Smooth muscle cell (in vitro differentiated cells): ENCODE data around the gene SSTR5. TPM values are rescaled to one million over a fixed set of nuclear protein-coding genes. Genes with fewer than 3 reads are reported as not detected.
"Not testable (repeated sequence)": the region's sequence is repeated elsewhere in the genome, so short reads cannot be mapped to it uniquely, and the experiment has no call there.

Source experiments
- DNase-seq: peaks from one replicate; lab custom pipeline; 2025; ENCODE audit not compliant: unreplicated experiment; lab: John Stamatoyannopoulos, UW
- H2AFZ ChIP-seq: fragments of 200-600 bp; sonication (generic); 2 replicates; pipeline ENCODE4 v1.6.0; 2016; ENCODE audit warnings: antibody characterized with exemption, low read depth, mild to moderate bottlenecking
- H3F3A ChIP-seq: fragments of 200-600 bp; sonication (generic); 2 replicates; pipeline ENCODE4 v1.6.0; 2017; ENCODE audit warnings: antibody characterized with exemption, low read depth
- H3K27ac ChIP-seq: fragments of 200-600 bp; sonication (generic); 2 replicates; pipeline ENCODE4 v1.5.1; 2016; ENCODE audit warnings: low read depth, mild to moderate bottlenecking
- H3K27me3 ChIP-seq: fragments of 200-600 bp; sonication (generic); 2 replicates; pipeline ENCODE4 v1.6.1; 2016; ENCODE audit warnings: low read depth, mild to moderate bottlenecking
- H3K36me3 ChIP-seq: fragments of 200-600 bp; sonication (generic); 2 replicates; pipeline ENCODE4 v1.5.1; 2016; ENCODE audit warnings: low read depth
- H3K4me1 ChIP-seq: fragments of 200-600 bp; sonication (generic); 2 replicates; pipeline ENCODE4 v1.5.1; 2016; ENCODE audit warnings: low read depth
- H3K4me2 ChIP-seq: fragments of 200-600 bp; sonication (generic); 2 replicates; pipeline ENCODE4 v1.6.0; 2016; ENCODE audit warnings: mild to moderate bottlenecking
- H3K4me3 ChIP-seq: fragments of 200-600 bp; sonication (generic); 2 replicates; pipeline ENCODE4 v1.5.1; 2016; ENCODE audit warnings: mild to moderate bottlenecking
- H3K79me2 ChIP-seq: fragments of 200-600 bp; sonication (generic); 2 replicates; pipeline ENCODE4 v1.6.0; 2016; ENCODE audit warnings: low read depth, mild to moderate bottlenecking
- H3K9ac ChIP-seq: fragments of 200-600 bp; sonication (generic); 2 replicates; pipeline ENCODE4 v1.6.0; 2016; ENCODE audit warnings: low read depth
- H3K9me3 ChIP-seq: fragments of 200-600 bp; sonication (generic); replicated peaks from 2 replicates; pipeline ENCODE4 v1.5.1; 2016; ENCODE audit warnings: low read depth
- H4K20me1 ChIP-seq: fragments of 200-600 bp; sonication (generic); 2 replicates; pipeline ENCODE4 v1.6.0; 2016; ENCODE audit warnings: low read depth
- WGBS: methylation state at CpG from one replicate; pipeline ENCODE4 v1.1.7; 2016; ENCODE audit warnings: low lambda C conversion rate; 5-methylcytosine and 5-hydroxymethylcytosine counted together
- polyA plus RNA-seq: library from polyadenylated mRNA; unstranded; fragments of >200 nt; fragmentation: Nextera tagmentation; extraction: Ambion mirVana; gene quantifications from 2 replicates; pipeline ENCODE4 v1.2.1, GENCODE V29; 2016
- total RNA-seq: library from RNA; depleted of rRNA; stranded (reverse); fragments of >200 nt; gene quantifications from 2 replicates; pipeline ENCODE4 v1.2.3, GENCODE V29; 2014
- TF ChIP-seq, protein P1 (sequence below): fragments of 200-600 bp; sonication (generic); IDR thresholded peaks from 2 replicates; pipeline ENCODE4 v1.5.1; 2017; ENCODE audit warnings: borderline replicate concordance, mild to moderate bottlenecking, antibody characterized with exemption; ENCODE audit not compliant: insufficient read depth, poor library complexity, severe bottlenecking

The SSTR5 gene
- total RNA-seq: not detected in 2 replicates
- polyA plus RNA-seq: not detected in 2 replicates

DNA sequence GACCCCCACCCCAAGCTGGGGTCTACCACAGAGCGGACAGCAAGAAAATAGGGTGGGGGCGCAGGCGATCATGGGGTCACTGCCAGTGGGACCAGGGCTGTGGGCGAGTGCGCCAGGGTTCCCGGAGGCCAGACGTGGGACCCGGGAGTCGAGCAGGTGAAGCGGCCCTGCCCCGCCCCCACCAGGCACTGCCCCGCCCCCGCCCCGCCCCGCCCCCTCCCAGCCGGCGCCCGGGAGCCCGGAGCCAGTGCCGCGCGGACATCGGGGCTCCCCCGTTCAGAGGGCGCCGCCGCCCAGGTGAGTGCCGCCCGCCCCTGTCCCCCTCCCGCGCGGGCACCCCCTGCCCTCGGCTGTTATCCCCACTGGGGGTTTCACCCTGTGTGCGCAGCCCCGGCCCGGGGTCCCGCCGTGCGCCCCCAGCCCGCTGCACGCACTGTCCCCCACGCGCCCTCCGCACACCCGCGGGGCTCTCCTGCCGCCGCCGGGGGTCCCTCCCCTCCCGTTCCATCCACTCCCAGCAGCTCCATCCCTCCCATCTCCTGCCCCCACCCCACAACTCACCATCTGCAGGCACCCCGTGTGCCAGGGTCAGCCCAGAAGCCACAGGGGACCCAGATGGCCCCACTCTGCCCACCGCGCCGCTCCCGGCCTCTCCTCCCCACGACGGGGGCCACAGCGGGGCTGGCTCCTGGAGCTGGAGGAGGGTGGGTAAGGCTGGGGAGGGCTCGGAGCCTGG, at the start of gene SSTR5:
Gene SSTR5 (plus strand): TSS at position 222 of the 736 bp plus-strand sequence. CDS start 6,122 bp downstream, outside the sequence.
- no peak within 1 kb of the TSS for H3K4me2 ChIP-seq
- no peak for DNase-seq
- no peak within 1 kb of the TSS for H2AFZ ChIP-seq
- H3K4me3 ChIP-seq: no peak within 1 kb of the TSS
- no peaks in the 10 kb centered on the region for H3K4me1 ChIP-seq
- H3K79me2 ChIP-seq: no peaks in the 10 kb centered on the region
- WGBS: 38% methylated on average over 17 of the region's 59 CpGs
- no peak within 1 kb of the TSS for H3K27ac ChIP-seq
- H3F3A ChIP-seq: no peaks in the 10 kb centered on the region
- no peaks in the 10 kb centered on the region for H4K20me1 ChIP-seq
- no peak within 1 kb of the TSS for H3K9ac ChIP-seq
- H3K9me3 ChIP-seq: no peaks in the 10 kb centered on the region
- TF ChIP-seq, protein P1, sequence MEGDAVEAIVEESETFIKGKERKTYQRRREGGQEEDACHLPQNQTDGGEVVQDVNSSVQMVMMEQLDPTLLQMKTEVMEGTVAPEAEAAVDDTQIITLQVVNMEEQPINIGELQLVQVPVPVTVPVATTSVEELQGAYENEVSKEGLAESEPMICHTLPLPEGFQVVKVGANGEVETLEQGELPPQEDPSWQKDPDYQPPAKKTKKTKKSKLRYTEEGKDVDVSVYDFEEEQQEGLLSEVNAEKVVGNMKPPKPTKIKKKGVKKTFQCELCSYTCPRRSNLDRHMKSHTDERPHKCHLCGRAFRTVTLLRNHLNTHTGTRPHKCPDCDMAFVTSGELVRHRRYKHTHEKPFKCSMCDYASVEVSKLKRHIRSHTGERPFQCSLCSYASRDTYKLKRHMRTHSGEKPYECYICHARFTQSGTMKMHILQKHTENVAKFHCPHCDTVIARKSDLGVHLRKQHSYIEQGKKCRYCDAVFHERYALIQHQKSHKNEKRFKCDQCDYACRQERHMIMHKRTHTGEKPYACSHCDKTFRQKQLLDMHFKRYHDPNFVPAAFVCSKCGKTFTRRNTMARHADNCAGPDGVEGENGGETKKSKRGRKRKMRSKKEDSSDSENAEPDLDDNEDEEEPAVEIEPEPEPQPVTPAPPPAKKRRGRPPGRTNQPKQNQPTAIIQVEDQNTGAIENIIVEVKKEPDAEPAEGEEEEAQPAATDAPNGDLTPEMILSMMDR: no peak
- peaks cover 41% of the 10 kb centered on the region for H3K27me3 ChIP-seq
- H3K36me3 ChIP-seq: no peaks in the 10 kb centered on the region

DNA sequence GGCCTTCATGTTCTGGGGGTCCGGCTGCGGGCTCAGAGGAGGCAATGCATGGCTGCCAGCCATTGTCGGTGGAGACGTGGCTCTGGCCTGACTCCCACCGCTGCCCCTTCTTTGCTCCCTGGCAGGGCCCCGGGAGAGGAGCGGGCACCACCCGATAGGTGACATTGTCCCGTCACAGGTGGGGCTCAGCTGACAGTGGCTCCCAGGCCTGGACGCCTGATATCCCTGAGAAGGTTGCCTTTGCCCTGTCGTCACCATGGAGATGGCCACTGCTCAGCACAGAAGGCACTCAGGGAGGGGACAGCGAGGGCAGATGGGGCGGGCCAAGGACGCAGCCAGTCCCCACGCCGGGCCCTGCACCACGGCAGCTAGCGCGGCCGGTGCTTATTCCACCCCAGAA, 48.4 kb upstream of the SSTR5 start:
- no peaks in the 10 kb centered on the region for H3F3A ChIP-seq
- no peak overlapping the region for H3K9ac ChIP-seq
- H3K79me2 ChIP-seq: no peaks in the 10 kb centered on the region
- no peak overlapping the region for H2AFZ ChIP-seq
- no peaks in the 10 kb centered on the region for H3K27me3 ChIP-seq
- peaks cover 8% of the 10 kb centered on the region for H3K4me1 ChIP-seq
- DNase-seq: no peak
- H3K36me3 ChIP-seq: no peaks in the 10 kb centered on the region
- WGBS: 93% methylated on average over 18 of the region's 20 CpGs
- no peaks in the 10 kb centered on the region for H3K9me3 ChIP-seq
- no peaks in the 10 kb centered on the region for H4K20me1 ChIP-seq
- TF ChIP-seq, protein P1: no peak
- H3K4me3 ChIP-seq: no peak overlapping the region
- no peak overlapping the region for H3K4me2 ChIP-seq
- no peak overlapping the region for H3K27ac ChIP-seq

DNA sequence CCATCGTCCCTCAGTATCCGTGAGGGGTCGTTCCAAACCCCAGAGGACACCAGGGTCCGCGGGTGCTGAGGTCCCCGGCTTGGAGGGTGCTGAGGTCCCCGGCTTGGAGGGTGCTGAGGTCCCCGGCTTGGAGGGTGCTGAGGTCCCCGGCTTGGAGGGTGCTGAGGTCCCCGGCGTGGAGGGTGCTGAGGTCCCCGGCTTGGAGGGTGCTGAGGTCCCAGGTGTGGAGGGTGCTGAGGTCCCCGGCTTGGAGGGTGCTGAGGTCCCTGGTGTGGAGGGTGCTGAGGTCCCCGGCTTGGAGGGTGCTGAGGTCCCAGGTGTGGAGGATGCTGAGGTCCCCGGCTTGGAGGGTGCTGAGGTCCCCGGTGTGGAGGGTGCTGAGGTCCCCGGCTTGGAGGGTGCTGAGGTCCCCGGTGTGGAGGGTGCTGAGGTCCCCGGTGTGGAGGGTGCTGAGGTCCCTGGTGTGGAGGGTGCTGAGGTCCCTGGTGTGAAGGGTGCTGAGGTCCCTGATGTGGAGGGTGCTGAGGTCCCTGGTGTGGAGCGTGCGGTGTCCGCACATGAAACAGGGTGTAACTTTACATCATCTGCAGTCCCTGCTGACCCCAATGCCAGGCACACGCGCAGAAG, 47.3 kb upstream of the SSTR5 start:
- not testable (repeated sequence) for H3K27ac ChIP-seq, H3K4me3 ChIP-seq, H3K9me3 ChIP-seq, H3F3A ChIP-seq, H3K27me3 ChIP-seq, H3K9ac ChIP-seq, H2AFZ ChIP-seq, H3K36me3 ChIP-seq, H3K4me1 ChIP-seq, H4K20me1 ChIP-seq, H3K4me2 ChIP-seq, H3K79me2 ChIP-seq
- peak; percentile 17 for DNase-seq
- WGBS: 76% methylated on average over 24 of the region's 24 CpGs

DNA sequence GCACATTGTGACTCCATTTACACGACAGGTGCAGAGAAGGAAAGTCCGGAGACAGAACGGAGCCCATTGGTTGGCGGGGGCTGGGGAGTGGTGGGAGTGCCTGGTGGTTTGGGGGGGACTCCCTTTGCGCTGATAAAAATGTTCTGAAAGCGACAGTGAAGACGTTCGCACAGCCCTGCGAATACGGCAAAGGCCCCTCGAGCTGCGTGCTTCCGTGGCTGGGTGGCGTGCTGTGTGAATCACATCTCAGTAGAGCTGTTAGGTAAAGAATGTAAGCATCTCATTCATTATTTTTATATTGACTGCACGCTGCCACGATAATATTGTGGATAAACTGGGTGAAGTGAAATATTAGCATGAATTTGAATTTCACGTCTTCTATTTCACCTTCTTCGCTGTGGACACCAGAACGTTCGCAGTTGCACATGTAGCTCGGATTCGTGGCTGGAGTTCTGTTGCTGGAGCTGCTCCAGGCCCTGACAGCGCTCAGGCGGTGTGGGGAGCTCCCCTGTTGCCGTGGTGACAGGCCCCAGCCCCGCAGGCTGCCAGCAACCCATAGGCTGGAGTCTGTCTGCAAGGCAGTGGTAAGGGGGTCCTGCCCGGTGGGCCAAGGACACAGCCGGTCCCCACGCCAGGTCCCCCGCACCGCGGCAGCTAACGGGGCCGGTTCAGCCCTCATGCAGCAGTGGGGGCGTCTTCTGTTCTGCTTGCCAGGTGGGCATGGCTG, 46.3 kb upstream of the SSTR5 start:
- Histone ChIP-seq H3K27me3 (no peaks in the 10 kb centered on the region), H3K27ac (no peak overlapping the region), H3F3A (no peaks in the 10 kb centered on the region), H3K36me3 (no peaks in the 10 kb centered on the region), H3K4me1 (no peaks in the 10 kb centered on the region), H3K9ac (no peak overlapping the region), H3K9me3 (no peaks in the 10 kb centered on the region), H4K20me1 (no peaks in the 10 kb centered on the region), H3K4me3 (no peak overlapping the region), H3K4me2 (peak overlapping the region; percentile 6), H3K79me2 (no peaks in the 10 kb centered on the region), H2AFZ (no peak overlapping the region)
- TF ChIP-seq, protein P1: no peak
- DNase-seq: no peak
- WGBS: 85% methylated on average over 32 of the region's 35 CpGs
